ENCODE measurements around the gene ST6GALNAC4.

DNA sequence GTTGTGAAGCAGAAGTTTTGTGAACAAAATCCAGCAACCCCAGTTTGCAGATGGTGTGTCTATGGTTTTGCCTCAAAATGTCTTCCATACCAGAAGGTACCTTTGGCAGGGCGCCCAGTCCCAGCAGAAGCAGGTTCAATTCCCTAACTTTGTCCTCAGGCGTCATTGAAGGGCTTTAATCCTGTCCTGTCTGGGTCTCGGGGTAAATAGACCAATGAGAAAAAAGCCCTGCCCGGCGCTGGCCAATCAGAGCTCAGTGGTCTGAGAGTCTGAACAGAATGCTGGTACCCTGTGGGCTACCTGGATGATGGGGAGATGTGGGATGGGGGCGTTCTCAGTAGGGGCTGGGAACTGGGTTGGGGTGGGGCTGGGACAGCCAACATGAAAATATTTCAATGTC, 6.2 kb upstream of the ST6GALNAC4 start:
- no peak for TF ChIP-seq CTCF (IDR thresholded peaks at IDR 0.05)
- no peak for TF ChIP-seq POLR2A (IDR thresholded peaks at IDR 0.05; ENCODE audit: low read depth)
- no peak for TF ChIP-seq POLR2AphosphoS5 (IDR thresholded peaks at IDR 0.05)
- TF ChIP-seq EP300 (IDR thresholded peaks at IDR 0.05) = no peak

Data from esophagus muscularis mucosa (tissue), 4 donors.